G401 (cell line): ENCODE measurements around the gene CELF2. TPM values are rescaled to one million over a fixed set of nuclear protein-coding genes. Genes with fewer than 3 reads are reported as not detected.

ENCODE experiments used
- DNase-seq: peaks from one replicate; pipeline ENCODE4 v3.0.0-alpha.2; 2015; ENCODE audit warnings: low spot score
- in situ Hi-C: cut with HindIII; loops from 2 replicates; pipeline ENCODE4 v1.10.0; 2016; ENCODE audit warnings: low sequenced_read_pairs, mixed read lengths
- total RNA-seq: library from RNA; depleted of rRNA; stranded (reverse); fragments of >200 nt; shearing (Covaris generic); gene quantifications from 2 replicates; pipeline ENCODE4 v1.2.3, GENCODE V29; 2014

The CELF2 gene
- total RNA-seq, 1 experiment from 2014 or later, result 0.51 TPM

DNA sequence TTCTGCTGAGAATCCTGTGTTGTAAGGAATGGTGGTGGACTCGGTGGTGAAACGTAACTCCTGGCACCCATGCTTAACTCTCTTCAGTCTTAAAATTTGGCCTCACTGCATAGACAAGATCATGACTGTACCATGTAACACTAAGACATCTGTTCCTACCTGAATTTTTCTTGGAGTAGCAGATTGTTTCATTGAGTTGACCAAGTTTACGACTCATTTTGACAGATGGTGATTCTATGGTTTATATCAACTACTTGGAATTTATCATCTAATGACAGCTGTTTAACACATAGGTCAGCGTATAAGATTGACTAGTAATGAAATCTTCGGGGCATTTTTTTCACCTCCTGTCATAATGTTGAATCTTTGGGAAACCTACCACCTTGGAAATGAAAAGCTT, 184.2 kb downstream of the CELF2 start:
- no peak for DNase-seq
- in situ Hi-C loops, result no loop called here

GRCh38 chr10:11204351-11204942, 186.8 kb downstream of the CELF2 start:
- no peak for DNase-seq

GRCh38 chr10:11205030-11205772, 187.5 kb downstream of the CELF2 start:
- no peak for DNase-seq
- in situ Hi-C loops, result no loop called here

More at GRCh38 chr10:11204351-11204942, 186.8 kb downstream of the CELF2 start:
- in situ Hi-C loops, result no loop called here

DNA sequence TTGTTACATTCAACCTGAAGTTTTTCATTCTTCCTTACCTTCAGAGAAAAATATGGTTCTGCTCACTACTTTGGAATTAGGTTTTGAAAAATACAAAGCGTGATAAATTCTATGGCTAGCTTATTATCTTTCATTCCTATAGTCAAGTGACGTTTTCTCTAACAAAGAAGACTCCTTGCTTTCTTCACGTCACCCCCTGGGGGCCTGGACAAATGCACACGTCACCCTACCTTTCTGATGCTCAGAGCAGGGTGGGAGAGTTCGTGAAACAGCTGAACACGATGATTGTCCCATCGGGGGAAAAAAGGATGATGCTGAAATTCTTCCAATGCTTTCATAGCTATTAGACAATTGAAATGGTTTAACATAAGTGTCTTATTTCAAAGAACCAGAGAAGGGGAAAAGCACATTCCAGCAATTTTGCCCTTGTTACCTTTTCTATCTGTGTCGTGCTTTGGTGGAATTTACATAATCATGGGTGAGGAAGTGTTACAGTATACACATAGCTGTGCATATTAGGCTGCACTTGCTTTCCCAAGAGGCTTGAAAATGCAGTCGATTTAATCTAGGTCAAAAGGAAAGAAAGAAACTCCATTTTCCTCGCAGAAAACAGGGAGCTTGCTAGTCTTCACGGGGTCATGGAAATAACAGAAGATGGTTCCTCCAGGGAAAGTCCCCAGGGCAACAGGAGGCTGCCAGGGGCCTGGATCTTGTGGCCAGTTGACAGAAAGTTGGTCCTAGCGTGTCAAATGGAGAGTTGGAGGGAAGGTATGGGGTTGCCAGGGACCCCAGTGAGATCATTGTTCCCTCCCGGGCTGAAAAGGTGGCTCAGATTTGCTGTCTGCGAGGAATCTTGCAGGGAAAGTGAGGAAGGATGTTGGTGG, 189.2 kb downstream of the CELF2 start:
- in situ Hi-C loops, result no loop called here
- no peak for DNase-seq

DNA sequence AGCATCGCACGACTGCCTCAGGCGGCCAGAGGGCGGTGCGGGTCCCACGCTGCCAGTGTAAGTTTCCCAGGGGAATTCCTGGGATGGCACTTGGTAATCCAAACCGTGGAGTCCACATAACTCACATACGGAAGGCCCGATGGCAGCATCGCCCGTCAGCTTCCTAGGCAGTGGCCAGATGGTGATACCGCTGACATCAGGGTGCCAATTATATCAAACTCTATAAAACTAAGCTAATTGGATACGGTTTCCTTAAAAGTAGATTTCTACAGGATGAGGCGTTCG, 189.8 kb downstream of the CELF2 start:
- peak; percentile 37 for DNase-seq
- in situ Hi-C loops, result no loop called here

- DNase-seq, result no peak
- in situ Hi-C loops, result no loop called here
These were observed 190.6 kb downstream of the CELF2 start for GRCh38 chr10:11208243-11208642.

DNA sequence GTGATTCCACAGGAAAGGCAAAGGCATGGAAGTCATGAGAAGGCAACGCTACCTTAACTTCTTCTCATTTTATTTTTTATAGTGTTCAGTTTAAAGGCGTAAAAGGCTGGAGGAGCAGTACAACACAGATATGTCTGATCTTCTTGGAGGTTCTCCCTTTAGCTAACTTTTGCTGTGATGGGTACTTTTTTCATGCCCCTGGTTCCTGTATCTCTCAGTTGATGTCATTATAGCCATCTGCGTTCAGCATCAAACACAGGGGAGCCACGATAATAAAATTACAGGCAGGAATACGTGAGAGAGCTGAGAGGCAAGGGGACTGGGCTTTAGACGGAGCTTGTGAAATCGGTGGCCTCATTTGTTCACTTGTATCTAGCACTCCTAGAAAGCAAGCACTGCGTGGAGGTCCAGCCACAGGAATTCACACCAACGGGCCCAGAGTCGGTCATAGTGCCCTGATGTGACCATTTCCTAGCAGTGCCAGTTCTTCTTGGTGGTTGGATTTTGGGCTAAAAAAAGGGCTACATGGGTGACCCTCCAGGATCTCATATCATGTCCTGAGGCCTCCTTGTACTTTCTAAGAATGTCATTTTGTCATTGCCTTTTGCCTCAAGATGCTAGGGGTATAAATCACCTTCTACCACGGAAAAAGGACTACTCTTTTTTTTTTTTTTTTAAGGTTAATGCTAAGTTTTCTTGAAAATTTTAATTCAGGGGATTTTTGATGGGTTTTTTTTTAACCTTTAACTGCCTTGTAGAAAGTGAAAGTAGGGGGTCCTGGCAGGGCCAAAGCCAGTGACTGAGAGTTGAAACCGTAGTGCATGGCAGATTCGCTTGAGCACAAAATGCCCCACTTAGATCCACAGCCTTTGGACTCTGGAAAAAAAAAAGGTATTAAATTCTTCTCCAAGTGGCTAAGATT, 191.5 kb downstream of the CELF2 start:
- no peak for DNase-seq
- in situ Hi-C loops, result no loop called here

GRCh38 chr10:11209830-11210181, 192.1 kb downstream of the CELF2 start:
- peak; percentile 84 for DNase-seq
- in situ Hi-C loops, result no loop called here

DNA sequence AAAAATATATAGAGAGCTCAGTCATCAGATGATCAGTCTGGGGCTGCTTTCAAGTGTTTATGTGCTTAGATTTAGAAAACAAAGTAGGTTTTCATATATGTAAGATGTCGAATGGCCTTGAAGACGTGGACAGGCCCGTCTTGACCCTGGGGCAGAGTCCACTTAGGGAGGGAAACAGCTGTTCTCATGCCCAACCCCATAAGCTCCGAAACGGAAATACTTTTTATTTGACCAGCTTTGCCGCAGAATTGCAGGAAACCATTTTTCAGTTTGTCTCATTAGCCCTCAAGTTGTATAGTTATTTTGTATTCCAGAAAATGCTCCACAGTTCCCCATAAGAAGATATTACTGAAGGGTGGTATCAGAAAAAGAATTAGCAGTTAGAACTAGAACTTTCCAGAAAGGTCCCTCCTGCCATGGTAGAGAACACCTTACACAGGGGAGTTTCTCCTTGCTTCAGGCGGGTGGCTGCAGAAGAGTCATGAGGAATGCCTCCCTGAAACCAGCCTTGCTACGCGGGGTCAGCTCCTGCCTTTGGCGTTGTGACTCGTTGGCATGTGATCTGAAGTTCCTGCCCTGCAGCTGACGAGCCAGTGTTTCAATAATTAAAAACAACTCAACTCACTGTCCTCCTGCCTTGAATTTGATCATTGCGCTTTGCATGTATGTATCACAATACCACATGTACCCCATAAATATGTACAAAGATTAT, 192.7 kb downstream of the CELF2 start:
- DNase-seq, result no peak
- in situ Hi-C loops, result no loop called here

- in situ Hi-C loops, result no loop called here
- peak; percentile 70 for DNase-seq
These were observed 194.8 kb downstream of the CELF2 start for GRCh38 chr10:11212288-11213085.

DNA sequence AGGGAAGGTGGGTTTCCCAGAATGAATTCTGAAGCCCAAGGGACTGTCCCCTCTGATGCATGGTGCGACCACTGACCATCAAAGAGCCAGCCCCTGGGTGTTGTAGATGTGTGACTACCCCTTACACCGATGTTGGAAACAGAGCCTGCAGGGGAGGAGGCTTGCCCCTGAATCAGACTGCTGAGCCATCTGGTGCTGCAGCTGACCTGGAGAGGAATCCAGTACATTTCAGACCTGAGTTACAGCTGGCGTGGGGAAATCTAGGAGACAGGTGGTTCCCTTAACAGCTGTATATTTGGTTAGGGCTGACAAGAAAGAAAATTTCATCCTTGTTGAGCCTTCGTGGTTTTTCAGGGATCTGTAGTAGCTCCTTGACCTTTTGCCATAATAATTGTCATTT, 195.5 kb downstream of the CELF2 start:
- in situ Hi-C loops, result no loop called here
- peak; percentile 60 for DNase-seq

DNA sequence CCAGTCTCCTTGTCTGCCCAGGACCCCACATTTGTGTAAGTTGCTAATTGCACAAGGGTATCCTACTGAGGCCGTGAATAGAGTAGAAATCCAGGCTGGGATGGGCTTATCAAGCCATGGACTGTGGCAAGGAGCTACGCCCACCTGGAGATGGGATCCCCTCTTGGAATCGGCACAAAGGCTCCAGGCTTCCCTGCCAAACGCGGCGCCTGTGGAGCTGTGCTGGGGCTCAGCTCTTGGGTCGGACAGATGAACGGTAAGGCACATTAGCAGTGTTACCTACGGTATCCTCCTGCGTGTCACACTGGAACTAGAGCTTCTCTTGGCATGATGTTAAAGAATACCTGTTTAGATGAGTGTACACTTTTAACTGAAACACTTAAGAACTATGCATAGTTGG, 196.7 kb downstream of the CELF2 start:
- in situ Hi-C loops, result no loop called here
- no peak for DNase-seq

- no peak for DNase-seq
- in situ Hi-C loops, result no loop called here
These were observed 197.8 kb downstream of the CELF2 start for GRCh38 chr10:11215471-11215870.

- DNase-seq, result no peak
- in situ Hi-C loops, result no loop called here
These were observed 199.8 kb downstream of the CELF2 start for GRCh38 chr10:11217521-11217920.

GRCh38 chr10:11218395-11218794, 200.7 kb downstream of the CELF2 start:
- in situ Hi-C loops, result no loop called here
- no peak for DNase-seq

GRCh38 chr10:11219431-11219830, 201.8 kb downstream of the CELF2 start:
- DNase-seq, result no peak
- in situ Hi-C loops, result no loop called here

GRCh38 chr10:11223081-11223480, 205.4 kb downstream of the CELF2 start:
- in situ Hi-C loops, result no loop called here
- DNase-seq, result no peak

- no peak for DNase-seq
- in situ Hi-C loops, result no loop called here
These were observed 206.0 kb downstream of the CELF2 start for GRCh38 chr10:11223507-11224140.
